ENCODE data around the gene ZNHIT1. TPM values are rescaled to one million over a fixed set of nuclear protein-coding genes. Genes with fewer than 3 reads are reported as not detected.

The ZNHIT1 gene
- polyA plus RNA-seq, 1 donor (not counting 4 experiments of a cell fraction or from before 2014, with no cell fraction given) = 46.4 TPM

GRCh38 chr7:101244375-101245146 is 26.6 kb downstream of the ZNHIT1 start, which contains the start of gene FIS1:
TSS of gene FIS1 (minus strand) at chr7:101245081. CDS start at chr7:101245004, 77 bp downstream.
- H3K27me3 ChIP-seq (ENCODE audit: control insufficient read depth, extremely low read depth, insufficient read depth, low read length) = no peaks in the 10 kb centered on the region
- peaks cover 59% of the 10 kb centered on the region for H3K79me2 ChIP-seq (ENCODE audit: control insufficient read depth, insufficient read depth, low read length)
- DNase-seq (ENCODE audit: low read depth, low spot score) (no peak), FAIRE-seq (peak; percentile 20)
- H3K9me3 ChIP-seq (ENCODE audit: control insufficient read depth, low read depth, low read length) = no peaks in the 10 kb centered on the region
- peaks cover 24% of the 10 kb centered on the region for H3K4me1 ChIP-seq (ENCODE audit: control insufficient read depth, extremely low read depth, insufficient read depth, low read length)
- peak within 1 kb of the TSS; percentile 80 for H3K9ac ChIP-seq (ENCODE audit: control insufficient read depth, extremely low read depth, insufficient read depth, low read length)
- peak within 1 kb of the TSS; percentile 93 for H3K4me2 ChIP-seq (ENCODE audit: control insufficient read depth, extremely low read depth, insufficient read depth, low read depth, low read length)
- H3K4me3 ChIP-seq (ENCODE audit: control insufficient read depth in 2 of 3, extremely low read depth in 1 of 3, insufficient read depth in 2 of 3, low read depth in 1 of 3, low read length in 3 of 3) = peak within 1 kb of the TSS; percentile 64 to 73 (median 66)
- peak within 1 kb of the TSS; percentile 93 for H2AFZ ChIP-seq (ENCODE audit: control insufficient read depth, low read length)
- TF ChIP-seq CTCF (optimal IDR thresholded peaks at IDR 0.05 in 1 of 3, IDR thresholded peaks at IDR 0.05 in 1 of 3, conservative IDR thresholded peaks at IDR 0.05 in 1 of 3; ENCODE audit: extremely low read depth in 1 of 3, insufficient read depth in 2 of 3, low read length in 3 of 3) = peak; percentile 77 to 96 (median 87)
- no peak for TF ChIP-seq EZH2 (IDR thresholded peaks at IDR 0.05; ENCODE audit: low read length)
- peaks cover 14 to 17% of the 10 kb centered on the region in 2 experiments for H3K36me3 ChIP-seq (ENCODE audit: control insufficient read depth in 2 of 2, extremely low read depth in 1 of 2, insufficient read depth in 2 of 2, low read length in 2 of 2)
- H3K9me1 ChIP-seq (ENCODE audit: control insufficient read depth, extremely low read depth, insufficient read depth, low read length) = no peaks in the 10 kb centered on the region
- dilution Hi-C loops (cut with MboI; ENCODE audit: extremely low pct_ligation_motif_present, low sequenced_read_pairs) = no loop called here
- no peaks in the 10 kb centered on the region for H4K20me1 ChIP-seq (ENCODE audit: control insufficient read depth, extremely low read depth, insufficient read depth, low read length)
- H3K27ac ChIP-seq (ENCODE audit: control insufficient read depth, insufficient read depth, low read length) = peak within 1 kb of the TSS; percentile 74

- Histone ChIP-seq H3K4me2 (ENCODE audit: control insufficient read depth, extremely low read depth, insufficient read depth, low read depth, low read length) (peak overlapping the region; percentile 93), H3K9me1 (ENCODE audit: control insufficient read depth, extremely low read depth, insufficient read depth, low read length) (no peaks in the 10 kb centered on the region), H3K27ac (ENCODE audit: control insufficient read depth, insufficient read depth, low read length) (peak overlapping the region; percentile 74), H3K79me2 (ENCODE audit: control insufficient read depth, insufficient read depth, low read length) (peaks cover 66% of the 10 kb centered on the region), H3K4me3 (ENCODE audit: control insufficient read depth in 2 of 3, extremely low read depth in 1 of 3, insufficient read depth in 2 of 3, low read depth in 1 of 3, low read length in 3 of 3) (peak overlapping the region; percentile 64 to 73 (median 66)), H3K9me3 (ENCODE audit: control insufficient read depth, low read depth, low read length) (no peaks in the 10 kb centered on the region), H3K4me1 (ENCODE audit: control insufficient read depth, extremely low read depth, insufficient read depth, low read length) (peaks cover 24% of the 10 kb centered on the region), H2AFZ (ENCODE audit: control insufficient read depth, low read length) (peak overlapping the region; percentile 93), H4K20me1 (ENCODE audit: control insufficient read depth, extremely low read depth, insufficient read depth, low read length) (no peaks in the 10 kb centered on the region), H3K9ac (ENCODE audit: control insufficient read depth, extremely low read depth, insufficient read depth, low read length) (peak overlapping the region; percentile 80), H3K27me3 (ENCODE audit: control insufficient read depth, extremely low read depth, insufficient read depth, low read length) (no peaks in the 10 kb centered on the region), H3K36me3 (ENCODE audit: control insufficient read depth in 2 of 2, extremely low read depth in 1 of 2, insufficient read depth in 2 of 2, low read length in 2 of 2) (peaks cover 9 to 18% of the 10 kb centered on the region in 2 experiments)
- no peak for TF ChIP-seq EZH2 (IDR thresholded peaks at IDR 0.05; ENCODE audit: low read length)
- TF ChIP-seq CTCF (optimal IDR thresholded peaks at IDR 0.05 in 1 of 3, IDR thresholded peaks at IDR 0.05 in 1 of 3, conservative IDR thresholded peaks at IDR 0.05 in 1 of 3; ENCODE audit: extremely low read depth in 1 of 3, insufficient read depth in 2 of 3, low read length in 3 of 3) = no peak
- FAIRE-seq (no peak), DNase-seq (ENCODE audit: low read depth, low spot score) (no peak)
- dilution Hi-C loops (cut with MboI; ENCODE audit: extremely low pct_ligation_motif_present, low sequenced_read_pairs) = no loop called here
Measured at GRCh38 chr7:101245147-101245668, 27.2 kb downstream of the ZNHIT1 start.
